ENCODE results near the gene MAG.

Gene MAG

GRCh38 chr19:35265126-35265899 lies 26.6 kb upstream of the MAG start:
- Histone ChIP-seq H3K4me1 (ENCODE audit: control insufficient read depth, insufficient read depth, low read length) (peaks cover 24% of the 10 kb centered on the region), H3K4me3 (ENCODE audit: low read depth, low read length) (no peak overlapping the region), H3K27ac (ENCODE audit: extremely low read depth, low read depth, low read length) (peak overlapping the region; percentile 100), H3K36me3 (ENCODE audit: control insufficient read depth in 2 of 2, insufficient read depth in 1 of 2, low read length in 2 of 2) (peaks cover 41 to 52% of the 10 kb centered on the region in 2 experiments), H3K9me3 (ENCODE audit: control insufficient read depth, insufficient read depth, low read depth, low read length) (no peaks in the 10 kb centered on the region)
- POLR2A ChIA-PET = interaction anchor here (0.6 to 5.2 kb wide), 10 partner anchors 10 to 497 kb away, joined by 3 to 35 read pairs (median 7); partner anchors contain the start of genes FXYD7 and LIN37
- CTCF ChIA-PET = interaction anchor here (0.6 to 3.4 kb wide), 9 partner anchors 9 to 202 kb away, joined by 3 to 28 read pairs (median 3); partner anchors contain the start of genes FXYD7 and LGI4
- TF ChIP-seq ZNF692 (tag by site-specific recombination; IDR thresholded peaks at IDR 0.05) = no peak; the same call in none of the 2 replicates
- 0 out of 2 replicates have a peak, but pooled peaks have one; percentile 23 for TF ChIP-seq RBAK (tag by site-specific recombination; IDR thresholded peaks at IDR 0.05)
- peak; percentile 27; the same call in 1 of the 2 replicates for TF ChIP-seq ZSCAN30 (tag by site-specific recombination; IDR thresholded peaks at IDR 0.05)
- no peak for TF ChIP-seq ZNF132 (tag by site-specific recombination; IDR thresholded peaks at IDR 0.05; ENCODE audit: borderline replicate concordance)
- TF ChIP-seq IKZF3 (tag by site-specific recombination; IDR thresholded peaks at IDR 0.05) = peak; percentile 16; the same call in 1 of the 2 replicates
- TF ChIP-seq ZNF670 (tag by site-specific recombination; IDR thresholded peaks at IDR 0.05; ENCODE audit: low read depth) = no peak
- no peak for TF ChIP-seq ZFP3 (tag by site-specific recombination; IDR thresholded peaks at IDR 0.05; ENCODE audit: low read depth)
- no peak for TF ChIP-seq MEIS1 (CRISPR knock-in tag; IDR thresholded peaks at IDR 0.05; ENCODE audit: borderline replicate concordance)
- no peak for TF ChIP-seq ZNF660 (tag by site-specific recombination; IDR thresholded peaks at IDR 0.05)
- TF ChIP-seq ZNF16 (tag by site-specific recombination; IDR thresholded peaks at IDR 0.05; ENCODE audit: low read depth) = no peak
- no peak for TF ChIP-seq GLI2 (tag by site-specific recombination; IDR thresholded peaks at IDR 0.05; ENCODE audit: borderline replicate concordance, low read depth)
- TF ChIP-seq KLF17 (tag by site-specific recombination; IDR thresholded peaks at IDR 0.05) = 0 out of 2 replicates have a peak, but pooled peaks have one; percentile 21
- no peak for TF ChIP-seq ZNF155 (tag by site-specific recombination; IDR thresholded peaks at IDR 0.05)
- TF ChIP-seq ZNF792 (tag by site-specific recombination; IDR thresholded peaks at IDR 0.05) = no peak
- no peak for TF ChIP-seq KLF10 (tag by site-specific recombination; IDR thresholded peaks at IDR 0.05)
- no peak for TF ChIP-seq ZNF133 (tag by site-specific recombination; IDR thresholded peaks at IDR 0.05)
- peak; percentile 48; the same call in 1 of the 2 replicates for TF ChIP-seq ZNF24 (tag by site-specific recombination; IDR thresholded peaks at IDR 0.05)
- peak; percentile 34; the same call in 1 of the 2 replicates for TF ChIP-seq ZBTB20 (tag by site-specific recombination; IDR thresholded peaks at IDR 0.05)
- no peak for TF ChIP-seq ZBTB11 (tag by site-specific recombination; conservative IDR thresholded peaks at IDR 0.05; ENCODE audit: low read depth)
- no peak for TF ChIP-seq ZNF791 (tag by site-specific recombination; IDR thresholded peaks at IDR 0.05)
- TF ChIP-seq ZNF10 (tag by site-specific recombination; IDR thresholded peaks at IDR 0.05) = 0 out of 2 replicates have a peak, but pooled peaks have one; percentile 31
- TF ChIP-seq EGR2 (tag by site-specific recombination; IDR thresholded peaks at IDR 0.05; ENCODE audit: low read depth) = peak; percentile 40; the same call in 1 of the 2 replicates
- peak; percentile 20; the same call in 1 of the 2 replicates for TF ChIP-seq SP7 (tag by site-specific recombination; IDR thresholded peaks at IDR 0.05)
- no peak for TF ChIP-seq ZNF280C (tag by site-specific recombination; IDR thresholded peaks at IDR 0.05)
- TF ChIP-seq ZXDB (tag by site-specific recombination; IDR thresholded peaks at IDR 0.05) = peak; percentile 36; the same call in 1 of the 2 replicates
- TF ChIP-seq ZNF600 (tag by site-specific recombination; IDR thresholded peaks at IDR 0.05) = peak; percentile 13; the same call in 1 of the 2 replicates
- no peak for TF ChIP-seq ZNF501 (tag by site-specific recombination; IDR thresholded peaks at IDR 0.05)
- TF ChIP-seq ZFHX2 (tag by site-specific recombination; conservative IDR thresholded peaks at IDR 0.05) = peak; percentile 77
- peak; percentile 18; the same call in 1 of the 2 replicates for TF ChIP-seq KLF7 (tag by site-specific recombination; IDR thresholded peaks at IDR 0.05; ENCODE audit: borderline replicate concordance)
- no peak for TF ChIP-seq BCL11B (tag by site-specific recombination; IDR thresholded peaks at IDR 0.05; ENCODE audit: low read depth)
